Astrocyte (in vitro differentiated cells and primary cell): ENCODE measurements around the gene B3GALT6.

ENCODE experiments used
- CTCF ChIP-seq: IDR thresholded peaks from 2 replicates; pipeline ENCODE4 v1.5.1; 2011; ENCODE audit warnings: low read depth, mild to moderate bottlenecking, inconsistent platforms, low read length, moderate library complexity; ENCODE audit not compliant: insufficient read depth
- EZH2 ChIP-seq: IDR thresholded peaks from 2 replicates; pipeline ENCODE4 v1.6.1; 2012; ENCODE audit warnings: mild to moderate bottlenecking, low read length, inconsistent platforms; ENCODE audit not compliant: insufficient read depth

- TF ChIP-seq EZH2 (no peak), CTCF (no peak)
These were observed 13.4 kb upstream of the B3GALT6 start for GRCh38 chr1:1218524-1219200.
